Measurements from ENCODE around the gene PIGP.
"Not testable (repeated sequence)": the region's sequence is repeated elsewhere in the genome, so short reads cannot be mapped to it uniquely, and the experiment has no call there.

Gene PIGP

GRCh38 chr21:37041706-37042271 lies 31.1 kb downstream of the PIGP start:
- DNase-seq: no peak

- DNase-seq: no peak
These were observed 32.7 kb downstream of the PIGP start for GRCh38 chr21:37040212-37040611.

GRCh38 chr21:37039411-37040075 lies 33.3 kb downstream of the PIGP start:
- DNase-seq: no peak

GRCh38 chr21:37036177-37036576 lies 36.7 kb downstream of the PIGP start:
- DNase-seq: no peak

- DNase-seq: not testable (repeated sequence)
These were observed 38.5 kb downstream of the PIGP start for GRCh38 chr21:37034394-37034793.

GRCh38 chr21:37032877-37033471 lies 39.9 kb downstream of the PIGP start:
- no peak for DNase-seq

- no peak for DNase-seq
These were observed 40.6 kb downstream of the PIGP start for GRCh38 chr21:37032293-37032692.

GRCh38 chr21:37030864-37031263 lies 42.0 kb downstream of the PIGP start:
- DNase-seq: no peak

- DNase-seq: no peak
These were observed 44.3 kb downstream of the PIGP start for GRCh38 chr21:37028570-37028969.

GRCh38 chr21:37026499-37026898 lies 46.4 kb downstream of the PIGP start:
- no peak for DNase-seq

- no peak for DNase-seq
These were observed 54.8 kb downstream of the PIGP start for GRCh38 chr21:37017951-37018679.
